ENCODE data around the gene PTGES2. TPM values are rescaled to one million over a fixed set of nuclear protein-coding genes. Genes with fewer than 3 reads are reported as not detected.

PTGES2 gene
- total RNA-seq, 3 donors from 2014 or later (not counting 1 experiment from before 2014, with no cell fraction given), result 43.4 to 57.0 (median 53.3) TPM

GRCh38 chr9:128146591-128147120 lies 19.1 kb upstream of the PTGES2 start:
- no peak overlapping the region for H3K27ac Mint-ChIP-seq
- no peaks in the 10 kb centered on the region for H3K36me3 Mint-ChIP-seq
- Histone ChIP-seq H3K4me1 (ENCODE audit: control insufficient read depth, insufficient read depth, low read length) (no peaks in the 10 kb centered on the region), H3K36me3 (ENCODE audit: control insufficient read depth, insufficient read depth, low read length) (no peaks in the 10 kb centered on the region), H3K27ac (ENCODE audit: low read length) (no peak overlapping the region), H3K27me3 (ENCODE audit: control insufficient read depth, insufficient read depth, low read length) (no peaks in the 10 kb centered on the region), H3K4me3 (ENCODE audit: low read length) (no peak overlapping the region), H3K9me3 (ENCODE audit: control insufficient read depth, insufficient read depth, low read length) (no peaks in the 10 kb centered on the region)
- ATAC-seq, result no peak
- 93% methylated on average over 8 of the region's 8 CpGs for WGBS (ENCODE audit: insufficient coverage)
- H3K4me3 Mint-ChIP-seq, result no peak overlapping the region
- no peak for TF ChIP-seq CTCF (IDR thresholded peaks at IDR 0.05)
- DNase-seq, result no peak
- H3K4me1 Mint-ChIP-seq, result peaks cover 0 to 6% of the 10 kb centered on the region in 2 donors
- intact Hi-C loops (cut with micrococcal nuclease), result no loop called here
- no peaks in the 10 kb centered on the region for H3K27me3 Mint-ChIP-seq (ENCODE audit: low read depth in 2 of 2)
- H3K9me3 Mint-ChIP-seq, result no peaks in the 10 kb centered on the region

- no peaks in the 10 kb centered on the region for H3K9me3 Mint-ChIP-seq
- intact Hi-C loops (cut with micrococcal nuclease), result no loop called here
- TF ChIP-seq CTCF (IDR thresholded peaks at IDR 0.05), result no peak
- no peak overlapping the region for H3K27ac ChIP-seq (ENCODE audit: low read length)
- no peaks in the 10 kb centered on the region for H3K36me3 Mint-ChIP-seq
- ATAC-seq (no peak), DNase-seq (no peak)
- no peaks in the 10 kb centered on the region for H3K27me3 ChIP-seq (ENCODE audit: control insufficient read depth, insufficient read depth, low read length)
- H3K9me3 ChIP-seq (ENCODE audit: control insufficient read depth, insufficient read depth, low read length), result no peaks in the 10 kb centered on the region
- H3K4me3 ChIP-seq (ENCODE audit: low read length), result no peak overlapping the region
- peaks cover 0 to 4% of the 10 kb centered on the region in 2 donors for H3K4me1 Mint-ChIP-seq
- H3K36me3 ChIP-seq (ENCODE audit: control insufficient read depth, insufficient read depth, low read length), result no peaks in the 10 kb centered on the region
- 88% methylated on average over 13 of the region's 13 CpGs for WGBS (ENCODE audit: insufficient coverage)
- H3K4me3 Mint-ChIP-seq, result no peak overlapping the region
- no peaks in the 10 kb centered on the region for H3K4me1 ChIP-seq (ENCODE audit: control insufficient read depth, insufficient read depth, low read length)
- no peaks in the 10 kb centered on the region for H3K27me3 Mint-ChIP-seq (ENCODE audit: low read depth in 2 of 2)
- H3K27ac Mint-ChIP-seq, result no peak overlapping the region
Observed at GRCh38 chr9:128145951-128146351, 18.4 kb upstream of the PTGES2 start.

GRCh38 chr9:128145536-128145935 lies 18.0 kb upstream of the PTGES2 start:
- Mint-ChIP-seq H3K4me1 (no peaks in the 10 kb centered on the region), H3K36me3 (no peaks in the 10 kb centered on the region), H3K27me3 (ENCODE audit: low read depth in 2 of 2) (no peaks in the 10 kb centered on the region), H3K4me3 (no peak overlapping the region), H3K27ac (no peak overlapping the region), H3K9me3 (no peaks in the 10 kb centered on the region)
- H3K27me3 ChIP-seq (ENCODE audit: control insufficient read depth, insufficient read depth, low read length), result no peaks in the 10 kb centered on the region
- no peak for ATAC-seq
- no peaks in the 10 kb centered on the region for H3K36me3 ChIP-seq (ENCODE audit: control insufficient read depth, insufficient read depth, low read length)
- no peak for TF ChIP-seq CTCF (IDR thresholded peaks at IDR 0.05)
- 73% methylated on average over 8 of the region's 8 CpGs for WGBS (ENCODE audit: insufficient coverage)
- no peaks in the 10 kb centered on the region for H3K4me1 ChIP-seq (ENCODE audit: control insufficient read depth, insufficient read depth, low read length)
- H3K9me3 ChIP-seq (ENCODE audit: control insufficient read depth, insufficient read depth, low read length), result no peaks in the 10 kb centered on the region
- intact Hi-C loops (cut with micrococcal nuclease), result no loop called here
- H3K4me3 ChIP-seq (ENCODE audit: low read length), result no peak overlapping the region
- no peak for DNase-seq
- no peak overlapping the region for H3K27ac ChIP-seq (ENCODE audit: low read length)
